ENCODE measurements around the gene PLA2G4C. TPM values are rescaled to one million over a fixed set of nuclear protein-coding genes. Genes with fewer than 3 reads are reported as not detected.

PLA2G4C gene, protein sequence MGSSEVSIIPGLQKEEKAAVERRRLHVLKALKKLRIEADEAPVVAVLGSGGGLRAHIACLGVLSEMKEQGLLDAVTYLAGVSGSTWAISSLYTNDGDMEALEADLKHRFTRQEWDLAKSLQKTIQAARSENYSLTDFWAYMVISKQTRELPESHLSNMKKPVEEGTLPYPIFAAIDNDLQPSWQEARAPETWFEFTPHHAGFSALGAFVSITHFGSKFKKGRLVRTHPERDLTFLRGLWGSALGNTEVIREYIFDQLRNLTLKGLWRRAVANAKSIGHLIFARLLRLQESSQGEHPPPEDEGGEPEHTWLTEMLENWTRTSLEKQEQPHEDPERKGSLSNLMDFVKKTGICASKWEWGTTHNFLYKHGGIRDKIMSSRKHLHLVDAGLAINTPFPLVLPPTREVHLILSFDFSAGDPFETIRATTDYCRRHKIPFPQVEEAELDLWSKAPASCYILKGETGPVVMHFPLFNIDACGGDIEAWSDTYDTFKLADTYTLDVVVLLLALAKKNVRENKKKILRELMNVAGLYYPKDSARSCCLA
- total RNA-seq, result 3.1 and 15.8 TPM in 2 replicates

DNA sequence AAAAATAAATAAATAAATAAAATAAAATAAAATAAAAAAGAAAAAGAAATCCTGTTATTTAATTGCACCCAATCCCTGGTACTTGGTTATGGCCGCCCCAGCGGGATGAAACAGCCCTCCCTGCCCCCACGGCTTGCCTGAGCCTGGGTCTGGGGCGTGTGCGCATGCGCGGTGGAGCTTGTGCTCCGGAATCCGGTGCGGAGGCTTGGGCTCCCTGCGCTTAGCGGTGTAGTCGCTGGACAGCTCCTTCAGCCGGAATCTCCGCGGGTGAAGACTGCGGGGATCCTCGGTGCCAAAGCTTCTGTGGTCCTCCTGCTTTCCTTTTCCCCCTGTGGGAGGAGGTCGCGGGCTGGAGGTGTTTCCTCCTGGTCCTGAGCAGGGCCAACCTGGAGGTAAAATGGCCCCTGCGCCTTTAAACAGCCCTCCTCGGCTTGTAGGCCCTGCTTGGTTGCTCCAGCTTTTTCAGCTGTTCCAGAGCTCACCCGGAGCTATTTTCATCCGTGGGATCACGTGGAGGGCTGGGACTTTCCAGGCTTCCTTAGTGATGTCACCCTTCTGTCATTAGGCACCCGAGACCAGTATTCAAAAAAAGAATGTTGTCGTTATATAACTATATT lies at the start of gene PLA2G4C:
TSS of gene PLA2G4C (minus strand) at position 468 of the 617 bp plus-strand sequence. CDS start 4,288 bp downstream, outside the sequence.

DNA sequence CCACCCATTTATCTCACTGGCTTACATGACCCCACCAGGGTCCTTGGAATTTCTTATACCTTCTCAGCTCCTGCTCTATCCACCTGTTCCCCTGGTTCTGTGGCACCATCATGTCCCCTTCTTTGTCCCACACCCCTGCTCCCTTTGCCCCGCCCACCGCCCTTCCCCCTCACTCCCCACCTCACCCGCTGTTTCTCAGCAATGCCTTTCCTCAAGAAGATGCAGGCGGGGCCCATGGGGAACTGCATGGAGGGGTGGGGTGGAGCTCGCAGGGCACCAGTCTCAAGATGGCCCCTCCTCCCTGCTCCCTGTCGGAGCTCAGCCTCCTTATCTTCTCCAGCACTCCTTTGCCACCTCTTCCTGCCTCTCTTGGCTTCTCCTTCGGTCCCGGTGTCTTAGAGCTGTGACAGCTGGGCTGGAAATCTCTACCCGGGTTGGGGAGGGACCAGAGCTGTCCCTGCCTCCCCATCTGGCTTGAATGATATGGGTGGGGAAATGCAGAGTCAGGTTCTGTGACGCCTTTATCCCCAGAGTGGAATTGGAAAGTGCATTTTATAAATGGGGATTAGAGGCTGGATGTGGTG lies 66.8 kb downstream of the PLA2G4C start, which contains the start of gene CABP5:
TSS of gene CABP5 (minus strand) at position 405 of the 584 bp plus-strand sequence. CDS start at position 248, 157 bp downstream.

Other genes with a start within 250 kb of the PLA2G4C start
- not detected in 2 replicates for gene SULT2A1, start 224.5 kb downstream of the PLA2G4C start, total RNA-seq
- gene BSPH1, start 118.6 kb downstream of the PLA2G4C start, total RNA-seq, result not detected in 2 replicates
- gene ELSPBP1, start 116.2 kb downstream of the PLA2G4C start, total RNA-seq, result not detected in 2 replicates
- gene CABP5, start 66.7 kb downstream of the PLA2G4C start, total RNA-seq, result not detected in 2 replicates
- 13.5 and 49.5 TPM in 2 replicates for gene LIG1, start 59.5 kb upstream of the PLA2G4C start, total RNA-seq
- gene ZSWIM9, start 59.9 kb upstream of the PLA2G4C start, total RNA-seq, result 1.4 and 1.5 TPM in 2 replicates
- gene CARD8, start 145.1 kb upstream of the PLA2G4C start, total RNA-seq, result 17.5 and 18.0 TPM in 2 replicates
- gene ZNF114, start 159.3 kb upstream of the PLA2G4C start, total RNA-seq, result 0.38 and 1.1 TPM in 2 replicates
- gene EMP3, start 214.7 kb upstream of the PLA2G4C start, total RNA-seq, result 114 and 165 TPM in 2 replicates